Immature natural killer cell (primary cell): ENCODE results near the gene MAST4. TPM values are rescaled to one million over a fixed set of nuclear protein-coding genes. Genes with fewer than 3 reads are reported as not detected.

ENCODE experiments used
- DNase-seq, 3 donors: peaks; one replicate each; pipeline ENCODE4 v3.0.0; 2022; ENCODE audit warnings: mixed read lengths in 1 of 3
- H3K27ac Mint-ChIP-seq, 6 donors: one replicate each; pipeline ENCODE4 v1.8.0; 2020; ENCODE audit warnings: mixed read lengths in 6 of 6, mild to moderate bottlenecking in 5 of 6, inconsistent platforms in 4 of 6, moderate library complexity in 3 of 6
- H3K27me3 Mint-ChIP-seq, 3 donors: one replicate each; pipeline ENCODE4 v1.8.0; 2020 to 2021; ENCODE audit warnings: low read depth in 3 of 3, mild to moderate bottlenecking in 3 of 3, mixed read lengths in 3 of 3, moderate library complexity in 3 of 3, inconsistent platforms in 1 of 3
- H3K36me3 Mint-ChIP-seq, 3 donors: one replicate each; pipeline ENCODE4 v1.8.0; 2020; ENCODE audit warnings: mixed read lengths in 3 of 3, inconsistent platforms in 2 of 3, mild to moderate bottlenecking in 2 of 3
- H3K4me1 Mint-ChIP-seq, 2 donors: one replicate each; pipeline ENCODE4 v1.8.0; 2020; ENCODE audit warnings: inconsistent platforms in 2 of 2, mild to moderate bottlenecking in 2 of 2, mixed read lengths in 2 of 2, moderate library complexity in 1 of 2
- H3K4me3 Mint-ChIP-seq, 5 donors: one replicate each; pipeline ENCODE4 v1.8.0; 2020; ENCODE audit warnings: mild to moderate bottlenecking in 5 of 5, mixed read lengths in 5 of 5, inconsistent platforms in 3 of 5, moderate library complexity in 3 of 5
- H3K9me3 Mint-ChIP-seq, 6 donors: one replicate each; pipeline ENCODE4 v1.8.0; 2020; ENCODE audit warnings: mild to moderate bottlenecking in 6 of 6, mixed read lengths in 6 of 6, inconsistent platforms in 4 of 6, moderate library complexity in 3 of 6
- polyA plus RNA-seq, 3 donors: library from polyadenylated mRNA; unstranded; fragments of 300-500 nt; fragmentation: Illumina TruSeq; gene quantifications; one replicate each; pipeline ENCODE4 v1.2.3, GENCODE V29; 2021

The MAST4 gene
- polyA plus RNA-seq, 3 donors from 2014 or later: 0.51 to 2.8 (median 1.1) TPM

DNA sequence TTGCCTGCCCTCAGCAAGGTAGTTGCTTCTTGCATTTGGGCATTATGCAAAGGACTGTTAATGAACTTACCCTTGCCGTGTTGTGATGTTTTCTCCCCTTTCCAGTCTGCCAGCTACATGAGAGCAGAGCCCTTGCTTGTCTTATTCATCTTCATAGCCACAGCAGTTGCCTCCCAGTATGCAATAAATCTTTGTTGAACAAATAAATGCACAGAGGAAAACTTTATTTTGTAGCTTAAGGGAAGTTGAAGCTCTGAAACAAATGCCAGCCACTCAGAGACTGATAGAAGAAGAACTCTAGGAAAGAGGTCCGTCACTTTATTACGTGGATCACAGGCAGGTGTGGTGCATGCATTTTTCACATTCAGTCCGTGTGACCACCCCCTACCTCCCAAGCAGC, 19.7 kb downstream of the MAST4 start:
- Mint-ChIP-seq H3K36me3 (no peaks in the 10 kb centered on the region), H3K9me3 (no peaks in the 10 kb centered on the region), H3K27me3 (peaks cover 0 to 2% (median 2%) of the 10 kb centered on the region in 3 donors), H3K4me3 (no peak overlapping the region), H3K27ac (no peak overlapping the region), H3K4me1 (peaks cover 2 to 13% of the 10 kb centered on the region in 2 donors)
- no peak for DNase-seq

DNA sequence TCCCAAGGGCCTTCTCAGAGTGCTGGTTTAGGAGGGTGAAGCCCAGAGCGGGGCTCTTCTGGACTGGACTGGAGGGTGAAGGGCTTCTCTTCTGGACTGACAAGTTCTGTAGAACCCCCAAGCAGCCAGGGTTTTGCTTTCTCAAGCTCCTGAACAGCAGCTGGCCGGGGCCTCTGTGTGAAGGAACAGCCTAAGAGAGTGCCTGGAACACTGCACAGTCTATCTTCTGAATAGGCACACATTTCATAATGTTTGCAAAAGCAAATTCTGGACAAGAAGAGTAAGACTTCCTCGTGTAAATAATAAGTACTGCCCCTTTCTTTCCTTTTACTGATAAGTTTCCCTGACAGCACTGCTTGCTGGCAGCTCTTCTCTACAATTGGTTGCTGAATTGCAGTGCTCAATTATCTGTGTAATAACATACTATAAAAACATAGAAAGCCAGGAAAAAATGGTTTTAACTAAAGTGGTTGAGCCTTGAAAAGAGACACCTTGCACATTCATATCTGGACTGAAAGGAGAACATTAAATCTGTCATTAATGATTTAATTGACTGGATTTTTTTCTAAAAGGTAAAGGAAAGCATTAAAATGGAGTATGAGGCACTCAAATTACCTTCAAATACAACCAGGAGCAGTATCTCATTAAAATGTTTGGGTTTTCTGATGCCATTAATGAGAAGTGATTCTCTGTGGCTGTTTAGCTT, 20.5 kb downstream of the MAST4 start:
- no peak overlapping the region for H3K27ac Mint-ChIP-seq
- peaks cover 0 to 2% (median 0%) of the 10 kb centered on the region in 6 donors for H3K9me3 Mint-ChIP-seq

DNA sequence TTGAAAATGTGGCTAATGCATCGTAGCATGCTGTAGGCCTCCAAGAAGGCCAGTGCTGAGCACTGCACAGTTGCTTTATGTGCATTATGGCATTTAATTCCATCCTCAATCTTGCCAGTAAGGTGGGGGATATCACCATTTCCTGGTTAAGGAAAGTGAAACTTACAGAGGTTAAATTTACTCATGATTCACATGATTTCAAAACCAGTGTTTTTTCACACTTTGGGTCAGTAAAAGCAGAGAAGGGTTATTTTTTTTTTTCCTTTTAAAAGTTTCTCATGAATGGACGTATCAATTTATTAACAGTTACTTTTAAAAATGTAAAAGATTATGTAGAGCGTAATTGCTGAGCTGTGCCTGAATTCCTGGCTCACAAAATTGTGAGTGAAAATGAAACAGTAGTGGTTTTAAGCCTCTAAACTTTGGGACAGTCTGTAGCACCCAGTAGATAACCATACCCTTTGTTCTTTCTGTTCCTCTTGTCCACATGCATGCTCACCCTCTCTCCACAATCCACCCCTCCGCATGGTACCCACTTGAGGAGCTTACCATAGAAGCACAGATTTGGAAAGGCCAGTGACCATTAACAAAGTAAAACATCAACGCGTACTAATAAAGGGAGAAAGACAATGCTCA, 21.2 kb downstream of the MAST4 start:
- no peak for DNase-seq
- Mint-ChIP-seq H3K36me3 (no peaks in the 10 kb centered on the region), H3K4me3 (no peak overlapping the region), H3K9me3 (peaks cover 0 to 6% (median 0%) of the 10 kb centered on the region in 6 donors), H3K4me1 (peaks cover 2 to 13% of the 10 kb centered on the region in 2 donors), H3K27ac (no peak overlapping the region), H3K27me3 (peaks cover 0 to 2% (median 2%) of the 10 kb centered on the region in 3 donors)

More for the DNA sequence above, 20.5 kb downstream of the MAST4 start:
- Mint-ChIP-seq H3K36me3 (no peaks in the 10 kb centered on the region), H3K4me3 (no peak overlapping the region), H3K4me1 (peaks cover 2 to 13% of the 10 kb centered on the region in 2 donors), H3K27me3 (peaks cover 0 to 2% (median 2%) of the 10 kb centered on the region in 3 donors)
- DNase-seq: no peak

DNA sequence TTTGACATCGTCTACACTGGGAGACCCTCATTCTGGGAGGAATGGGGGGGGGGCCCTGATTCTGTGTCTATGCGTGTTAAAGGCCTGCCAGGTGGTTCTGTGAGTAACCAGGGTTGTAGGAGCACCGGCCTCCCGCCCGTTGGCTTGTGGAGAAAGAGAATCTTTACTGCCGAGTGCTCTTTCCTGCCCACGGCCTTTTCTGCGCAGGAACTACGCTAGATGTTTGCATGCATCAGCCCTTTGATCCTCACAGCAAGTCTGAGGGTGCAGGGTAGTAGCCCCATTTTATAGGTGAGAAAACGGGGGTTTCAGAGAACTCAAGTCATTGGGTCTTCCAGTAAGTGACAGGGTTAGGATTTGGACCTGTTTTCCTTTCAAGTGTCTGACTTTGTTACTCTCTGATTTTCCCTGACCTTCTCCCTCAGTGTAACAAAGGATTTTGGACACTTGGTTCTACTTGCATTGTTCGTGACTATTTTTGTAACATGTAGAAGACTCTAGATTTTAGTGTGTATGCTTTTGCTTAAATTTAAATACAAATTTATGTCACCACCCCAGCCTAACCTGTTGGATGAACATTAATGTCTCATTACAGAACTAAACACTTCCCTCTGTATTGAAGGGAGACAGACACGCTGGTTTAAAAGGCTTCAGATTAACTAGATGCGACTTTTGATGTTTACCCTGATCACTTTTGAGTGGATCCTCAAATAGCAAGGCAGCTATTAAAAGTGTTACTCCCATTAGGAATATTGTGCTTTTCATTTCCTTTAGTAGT, 22.0 kb downstream of the MAST4 start:
- H3K4me1 Mint-ChIP-seq: peaks cover 2 to 13% of the 10 kb centered on the region in 2 donors
- H3K9me3 Mint-ChIP-seq: peaks cover 0 to 6% (median 0%) of the 10 kb centered on the region in 6 donors
- no peak for DNase-seq
- no peak overlapping the region for H3K27ac Mint-ChIP-seq
- no peaks in the 10 kb centered on the region for H3K36me3 Mint-ChIP-seq
- peaks cover 0 to 3% (median 2%) of the 10 kb centered on the region in 3 donors for H3K27me3 Mint-ChIP-seq
- no peak overlapping the region for H3K4me3 Mint-ChIP-seq

DNA sequence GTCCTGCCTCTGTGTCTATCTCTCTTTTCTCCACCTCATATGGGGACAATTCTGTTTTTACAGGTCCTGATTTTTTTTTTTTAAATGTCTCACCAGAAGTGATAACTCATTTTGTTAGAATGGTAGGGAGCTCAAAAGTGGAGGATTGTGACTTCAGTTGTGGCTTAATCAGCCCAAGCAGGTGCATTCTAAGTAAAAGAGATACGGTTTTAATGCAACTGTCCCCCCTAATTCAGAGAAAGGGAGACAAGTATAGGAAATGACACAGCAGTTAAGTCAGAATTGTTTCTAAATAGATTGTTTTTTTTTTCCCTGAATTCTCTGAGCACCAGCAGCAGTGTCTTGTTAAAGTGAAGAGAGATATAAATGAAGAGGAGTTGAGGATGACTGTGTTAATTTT, 24.5 kb downstream of the MAST4 start:
- peaks cover 2 to 13% of the 10 kb centered on the region in 2 donors for H3K4me1 Mint-ChIP-seq
- H3K9me3 Mint-ChIP-seq: peaks cover 0 to 12% (median 0%) of the 10 kb centered on the region in 6 donors
- H3K27ac Mint-ChIP-seq: no peak overlapping the region
- no peak for DNase-seq
- H3K36me3 Mint-ChIP-seq: no peaks in the 10 kb centered on the region
- H3K27me3 Mint-ChIP-seq: peaks cover 0 to 2% (median 2%) of the 10 kb centered on the region in 3 donors
- no peak overlapping the region for H3K4me3 Mint-ChIP-seq

DNA sequence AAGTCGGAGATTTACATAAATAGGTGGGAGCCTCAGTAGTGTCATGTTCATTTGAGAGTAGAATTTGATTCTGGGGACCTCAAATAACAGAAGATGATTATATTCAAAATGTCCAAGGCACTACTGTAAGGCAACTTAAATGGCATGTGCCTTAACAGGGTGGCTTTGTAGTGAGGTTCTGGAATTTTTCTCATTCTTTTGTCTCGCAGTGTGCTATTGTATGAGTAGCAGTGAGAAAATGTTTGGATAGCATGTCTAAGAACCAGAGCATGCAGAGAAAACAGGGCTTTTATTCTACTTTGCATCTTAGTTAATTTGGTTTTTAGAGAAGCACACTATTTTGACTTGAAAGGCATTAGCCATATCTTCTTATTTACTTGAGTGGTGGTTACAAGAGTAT, 25.0 kb downstream of the MAST4 start:
- Mint-ChIP-seq H3K27me3 (peaks cover 0 to 2% (median 2%) of the 10 kb centered on the region in 3 donors), H3K9me3 (peaks cover 0 to 12% (median 0%) of the 10 kb centered on the region in 6 donors), H3K27ac (no peak overlapping the region), H3K36me3 (no peaks in the 10 kb centered on the region), H3K4me1 (peaks cover 2 to 13% of the 10 kb centered on the region in 2 donors), H3K4me3 (no peak overlapping the region)
- no peak for DNase-seq

DNA sequence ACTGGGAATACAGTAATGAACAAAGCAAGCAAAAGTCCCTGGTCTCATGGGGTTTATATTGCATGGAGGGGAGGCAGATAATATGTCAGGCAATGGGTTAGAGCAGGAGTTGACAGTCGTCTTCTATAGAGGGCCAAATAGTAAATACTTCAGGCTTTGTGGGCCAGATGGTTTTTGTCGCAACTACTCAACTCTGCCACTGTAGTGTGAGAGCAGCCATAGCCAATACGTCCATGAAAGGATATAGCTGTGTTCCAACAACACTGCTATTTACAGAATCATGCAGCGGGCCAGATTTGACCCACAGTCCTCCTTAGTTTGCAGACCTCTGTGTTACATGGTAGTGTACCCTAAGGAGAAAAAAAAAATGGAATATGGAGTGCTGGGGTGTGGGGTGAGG, 25.5 kb downstream of the MAST4 start:
- no peaks in the 10 kb centered on the region for H3K36me3 Mint-ChIP-seq
- no peak overlapping the region for H3K4me3 Mint-ChIP-seq
- peaks cover 2 to 11% of the 10 kb centered on the region in 2 donors for H3K4me1 Mint-ChIP-seq
- DNase-seq: no peak
- H3K9me3 Mint-ChIP-seq: peaks cover 0 to 12% (median 0%) of the 10 kb centered on the region in 6 donors
- H3K27me3 Mint-ChIP-seq: peaks cover 0 to 2% (median 2%) of the 10 kb centered on the region in 3 donors
- H3K27ac Mint-ChIP-seq: no peak overlapping the region

DNA sequence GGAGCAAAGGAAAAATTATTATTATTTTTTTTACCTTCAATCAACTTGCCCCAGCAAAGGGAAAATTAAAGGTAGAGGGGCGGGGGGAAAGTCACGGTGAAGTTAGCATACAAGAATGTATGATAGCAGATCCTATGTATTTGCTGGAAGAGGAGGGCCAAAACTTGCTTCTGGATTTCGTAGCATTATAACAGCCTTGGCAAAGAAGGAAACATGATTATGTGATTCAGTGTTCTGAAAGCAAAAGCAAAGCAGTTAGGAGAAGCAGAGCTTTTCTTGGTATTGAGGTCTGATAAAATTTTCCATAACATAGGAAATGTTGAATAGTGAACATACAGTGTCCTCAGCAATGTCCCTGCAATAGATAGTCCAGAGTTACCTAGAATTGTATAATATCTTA, 32.4 kb downstream of the MAST4 start:
- DNase-seq: no peak
- Mint-ChIP-seq H3K4me3 (no peak overlapping the region), H3K36me3 (no peaks in the 10 kb centered on the region), H3K27me3 (peaks cover 0 to 2% (median 0%) of the 10 kb centered on the region in 3 donors), H3K9me3 (peaks cover 0 to 4% (median 0%) of the 10 kb centered on the region in 6 donors), H3K4me1 (no peaks in the 10 kb centered on the region), H3K27ac (no peak overlapping the region)

DNA sequence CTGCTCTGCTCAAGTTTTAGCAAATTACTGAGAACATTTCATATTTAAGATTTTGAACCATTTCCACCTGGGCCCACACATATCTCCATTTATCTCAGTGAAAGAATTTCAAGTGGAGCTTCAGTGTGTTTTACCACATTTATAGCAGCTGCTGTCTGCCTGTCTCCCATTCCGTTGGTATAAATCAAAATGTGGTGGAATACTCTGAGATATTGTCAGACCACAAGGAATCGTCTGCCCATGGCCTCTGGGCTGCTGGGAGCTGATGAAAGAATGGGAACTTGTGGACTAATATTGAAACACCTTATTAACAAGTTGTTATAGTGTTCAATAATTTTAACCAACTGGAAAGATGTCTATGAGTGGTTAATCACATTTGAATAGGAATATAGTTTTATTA, 33.3 kb downstream of the MAST4 start:
- Mint-ChIP-seq H3K4me1 (no peaks in the 10 kb centered on the region), H3K4me3 (no peak overlapping the region), H3K9me3 (peaks cover 0 to 2% (median 0%) of the 10 kb centered on the region in 6 donors), H3K36me3 (no peaks in the 10 kb centered on the region), H3K27me3 (peaks cover 0 to 2% (median 0%) of the 10 kb centered on the region in 3 donors), H3K27ac (no peak overlapping the region)
- DNase-seq: no peak

DNA sequence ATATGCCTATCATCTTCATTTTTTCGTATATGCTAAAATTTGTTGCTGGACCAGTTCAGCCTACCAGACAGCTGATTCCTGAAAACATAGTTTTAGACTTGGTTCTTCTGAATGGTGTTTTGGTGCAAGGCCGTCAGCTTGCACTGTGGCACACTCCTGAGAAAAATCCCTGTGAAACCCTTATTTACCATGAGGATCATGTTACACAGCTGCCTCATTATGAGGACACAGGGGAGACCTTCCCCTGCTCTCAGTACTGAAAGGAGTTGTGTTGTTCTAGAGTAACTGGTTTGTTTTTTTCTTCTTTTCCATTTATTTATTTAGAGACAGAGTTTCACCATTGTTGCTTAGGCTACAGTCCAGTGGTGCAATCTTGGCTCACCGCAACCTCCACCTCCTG, 37.6 kb downstream of the MAST4 start:
- Mint-ChIP-seq H3K27me3 (peaks cover 0 to 4% (median 1%) of the 10 kb centered on the region in 3 donors), H3K36me3 (no peaks in the 10 kb centered on the region), H3K9me3 (no peaks in the 10 kb centered on the region), H3K4me3 (no peak overlapping the region), H3K27ac (no peak overlapping the region), H3K4me1 (no peaks in the 10 kb centered on the region)
- DNase-seq: no peak

DNA sequence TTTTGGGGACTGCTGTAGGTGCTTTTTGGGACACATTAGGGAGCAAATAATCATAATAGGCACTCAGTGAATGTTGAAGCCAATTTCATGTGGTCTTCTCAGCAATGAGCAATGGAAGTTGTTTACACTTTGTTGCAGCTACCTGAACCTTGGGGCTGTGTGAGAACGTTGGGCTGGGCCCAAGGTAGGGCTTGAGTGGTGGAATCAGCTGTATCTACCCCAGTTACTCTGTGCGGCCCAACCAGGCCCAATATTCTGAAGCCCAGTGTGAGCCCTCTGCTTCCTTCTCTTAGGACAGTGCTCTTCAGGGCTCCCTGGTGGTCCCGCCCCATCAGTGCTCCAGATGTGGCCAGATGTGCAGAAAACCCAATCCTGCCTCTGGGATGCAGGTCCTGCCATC, 38.4 kb downstream of the MAST4 start:
- no peaks in the 10 kb centered on the region for H3K36me3 Mint-ChIP-seq
- H3K27me3 Mint-ChIP-seq: peaks cover 0 to 2% (median 1%) of the 10 kb centered on the region in 3 donors
- no peak for DNase-seq
- H3K9me3 Mint-ChIP-seq: no peaks in the 10 kb centered on the region
- H3K27ac Mint-ChIP-seq: no peak overlapping the region
- no peaks in the 10 kb centered on the region for H3K4me1 Mint-ChIP-seq
- H3K4me3 Mint-ChIP-seq: no peak overlapping the region

DNA sequence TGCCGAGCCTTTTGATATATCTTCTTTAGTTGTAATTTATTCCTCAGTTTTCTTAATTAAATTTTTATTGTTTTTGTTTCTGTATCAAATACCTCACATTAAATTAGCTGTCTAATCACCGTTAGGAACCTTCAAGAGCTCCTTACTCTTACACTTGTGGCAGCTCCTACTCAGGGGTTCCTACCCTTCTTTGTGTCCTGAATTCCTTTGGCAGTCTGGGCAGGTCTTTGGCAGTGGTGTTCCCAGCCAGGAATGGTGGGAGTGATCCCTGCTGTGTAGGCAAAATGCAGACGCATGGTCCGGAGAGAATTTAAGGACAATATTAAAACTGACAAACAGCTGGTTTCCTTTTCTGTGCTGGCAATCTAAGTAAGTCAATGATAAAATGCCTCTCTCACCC, 41.8 kb downstream of the MAST4 start:
- Mint-ChIP-seq H3K27ac (no peak overlapping the region), H3K4me3 (no peak overlapping the region), H3K27me3 (peaks cover 0 to 2% (median 1%) of the 10 kb centered on the region in 3 donors), H3K9me3 (no peaks in the 10 kb centered on the region), H3K4me1 (no peaks in the 10 kb centered on the region), H3K36me3 (no peaks in the 10 kb centered on the region)
- DNase-seq: no peak

DNA sequence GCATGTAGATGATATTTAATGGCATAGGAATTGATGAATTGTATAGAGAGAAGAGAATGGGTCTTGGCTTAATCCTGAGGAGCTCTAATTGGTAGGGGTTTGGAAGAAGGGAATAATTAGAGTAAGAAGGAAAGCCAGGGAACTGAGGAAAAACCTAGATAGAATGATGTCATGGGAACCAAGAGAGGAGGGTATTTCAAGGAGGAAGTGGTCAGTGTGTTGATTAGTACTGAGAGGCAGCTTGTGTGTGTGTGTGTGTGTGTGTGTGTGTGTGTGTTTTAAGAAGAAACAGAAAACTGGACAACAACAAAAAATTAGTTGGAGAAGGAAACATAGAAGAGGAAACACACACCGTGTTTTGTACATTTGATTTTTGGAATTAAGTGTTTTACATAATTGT, 42.8 kb downstream of the MAST4 start:
- Mint-ChIP-seq H3K27me3 (peaks cover 0 to 2% (median 1%) of the 10 kb centered on the region in 3 donors), H3K4me3 (no peak overlapping the region), H3K4me1 (no peaks in the 10 kb centered on the region), H3K9me3 (no peaks in the 10 kb centered on the region), H3K36me3 (peaks cover 0 to 3% (median 0%) of the 10 kb centered on the region in 3 donors), H3K27ac (no peak overlapping the region)
- no peak for DNase-seq

DNA sequence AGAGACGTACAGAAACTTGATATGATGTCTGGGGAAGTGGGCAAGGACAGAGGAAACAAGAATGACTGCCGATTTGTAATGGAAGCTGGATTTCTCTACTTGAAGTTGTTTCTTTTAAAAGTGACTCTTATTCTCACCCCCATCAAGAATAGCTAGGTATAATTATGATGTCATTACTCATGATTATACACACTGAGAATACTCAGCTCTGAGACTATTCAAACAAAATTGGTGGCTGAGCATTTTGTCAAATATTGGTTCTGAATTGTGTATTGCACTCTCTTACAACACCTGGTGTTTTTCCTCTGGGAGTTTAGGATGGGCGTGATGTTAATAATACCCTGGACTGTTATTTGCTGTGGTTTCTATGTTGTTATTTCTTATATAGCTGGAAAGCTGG, 46.3 kb downstream of the MAST4 start:
- Mint-ChIP-seq H3K27ac (no peak overlapping the region), H3K27me3 (no peaks in the 10 kb centered on the region), H3K9me3 (no peaks in the 10 kb centered on the region), H3K36me3 (peaks cover 0 to 3% (median 0%) of the 10 kb centered on the region in 3 donors), H3K4me3 (no peak overlapping the region), H3K4me1 (no peaks in the 10 kb centered on the region)
- no peak for DNase-seq
